OCI-LY7 (cell line): Measurements from ENCODE around the gene FAM89B.

Source experiments
- EZH2phosphoT487 ChIP-seq: fragments of 200-600 bp; sonication (generic); IDR thresholded peaks from 2 replicates; pipeline ENCODE4 v1.6.1; 2018; ENCODE audit warnings: low read depth, borderline replicate concordance, mild to moderate bottlenecking, mixed run types, antibody characterized with exemption, low read length, moderate library complexity, mixed read lengths
- TF ChIP-seq, protein P1 (sequence below): fragments of 200-600 bp; sonication (generic); conservative IDR thresholded peaks from 2 replicates; pipeline ENCODE4 v1.5.1; 2014; ENCODE audit warnings: mild to moderate bottlenecking, antibody characterized with exemption, low read length, moderate library complexity, mixed read lengths

DNA sequence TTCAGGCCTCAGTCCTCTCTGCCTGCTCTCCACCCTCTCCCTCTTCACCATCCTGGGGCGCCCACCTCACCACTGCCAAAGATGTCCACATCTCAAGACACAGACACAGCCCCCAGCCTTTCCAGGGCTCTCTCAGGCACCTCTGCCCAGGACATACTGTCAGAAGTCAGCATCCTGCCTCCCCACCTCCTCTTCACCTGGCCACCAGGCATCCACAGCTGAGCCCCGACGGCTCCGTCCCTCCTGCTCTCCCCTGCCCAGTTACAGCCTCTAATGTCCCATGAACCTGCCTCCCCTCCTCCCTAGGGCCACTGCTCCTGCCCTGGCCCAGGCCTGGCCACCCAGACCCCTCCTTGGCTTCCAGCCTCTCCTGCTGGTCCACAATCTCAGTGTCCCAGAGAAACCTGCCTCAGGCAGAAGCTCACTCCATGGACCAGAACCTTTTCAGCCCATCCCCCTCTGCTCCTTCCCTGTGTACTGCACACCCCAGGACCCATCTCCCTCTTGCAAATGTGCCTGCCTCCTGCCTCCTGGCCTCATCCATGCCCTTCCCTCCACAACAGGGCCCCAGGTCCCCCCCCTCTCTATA, 17.4 kb upstream of the FAM89B start:
- TF ChIP-seq, protein P1, sequence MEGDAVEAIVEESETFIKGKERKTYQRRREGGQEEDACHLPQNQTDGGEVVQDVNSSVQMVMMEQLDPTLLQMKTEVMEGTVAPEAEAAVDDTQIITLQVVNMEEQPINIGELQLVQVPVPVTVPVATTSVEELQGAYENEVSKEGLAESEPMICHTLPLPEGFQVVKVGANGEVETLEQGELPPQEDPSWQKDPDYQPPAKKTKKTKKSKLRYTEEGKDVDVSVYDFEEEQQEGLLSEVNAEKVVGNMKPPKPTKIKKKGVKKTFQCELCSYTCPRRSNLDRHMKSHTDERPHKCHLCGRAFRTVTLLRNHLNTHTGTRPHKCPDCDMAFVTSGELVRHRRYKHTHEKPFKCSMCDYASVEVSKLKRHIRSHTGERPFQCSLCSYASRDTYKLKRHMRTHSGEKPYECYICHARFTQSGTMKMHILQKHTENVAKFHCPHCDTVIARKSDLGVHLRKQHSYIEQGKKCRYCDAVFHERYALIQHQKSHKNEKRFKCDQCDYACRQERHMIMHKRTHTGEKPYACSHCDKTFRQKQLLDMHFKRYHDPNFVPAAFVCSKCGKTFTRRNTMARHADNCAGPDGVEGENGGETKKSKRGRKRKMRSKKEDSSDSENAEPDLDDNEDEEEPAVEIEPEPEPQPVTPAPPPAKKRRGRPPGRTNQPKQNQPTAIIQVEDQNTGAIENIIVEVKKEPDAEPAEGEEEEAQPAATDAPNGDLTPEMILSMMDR: no peak
- TF ChIP-seq EZH2phosphoT487: no peak
